Lower lobe of right lung (tissue), 2 donors: Measurements from ENCODE around the gene ARPIN. TPM values are rescaled to one million over a fixed set of nuclear protein-coding genes. Genes with fewer than 3 reads are reported as not detected.
"Not testable (repeated sequence)": the region's sequence is repeated elsewhere in the genome, so short reads cannot be mapped to it uniquely, and the experiment has no call there.

Experiments
- ATAC-seq, 2 donors: fragments of 200-7000 bp; cut with Tn5 transposase; one replicate each; pipeline ENCODE4 v1.9.1; 2020 to 2022; ENCODE audit warnings: mild to moderate bottlenecking in 2 of 2, moderate library complexity in 2 of 2
- DNase-seq: peaks from one replicate; pipeline ENCODE4 v3.0.0-alpha.2; 2020
- H3K27ac ChIP-seq: fragments of 200-600 bp; one replicate; pipeline ENCODE4 v1.8.0; 2022
- H3K27me3 ChIP-seq: fragments of 200-600 bp; one replicate; pipeline ENCODE4 v1.8.0; 2022; ENCODE audit warnings: low read depth
- H3K36me3 ChIP-seq: fragments of 200-600 bp; one replicate; pipeline ENCODE4 v1.8.0; 2022; ENCODE audit warnings: mild to moderate bottlenecking
- H3K4me1 ChIP-seq: fragments of 200-600 bp; one replicate; pipeline ENCODE4 v1.8.0; 2022
- H3K4me3 ChIP-seq: fragments of 200-600 bp; one replicate; pipeline ENCODE4 v1.8.0; 2022; ENCODE audit warnings: mild to moderate bottlenecking
- H3K9me3 ChIP-seq: fragments of 200-600 bp; one replicate; pipeline ENCODE4 v1.8.0; 2022
- CTCF ChIP-seq: fragments of 200-600 bp; IDR thresholded peaks from one replicate; pipeline ENCODE4 v1.8.0; 2022; ENCODE audit warnings: antibody characterized with exemption, mild to moderate bottlenecking
- intact Hi-C: fragments of 100-400 bp; cut with DNase I; formaldehyde crosslinking; loops from one replicate; pipeline ENCODE4 v1.11.0; 2022
- total RNA-seq: library from RNA; stranded (reverse); fragmentation: NEBNext Ultra II Directional; extraction: Animal tissue kit (Norgen Biotek cat#: 25700); gene quantifications from one replicate; pipeline ENCODE4 v1.2.1, GENCODE V29; 2021
- donor health status: DM: no; HTN: yes; CAD: no; lungs with severe emphysema.

The ARPIN gene
- total RNA-seq, 1 donor from 2014 or later = 30.9 TPM

DNA sequence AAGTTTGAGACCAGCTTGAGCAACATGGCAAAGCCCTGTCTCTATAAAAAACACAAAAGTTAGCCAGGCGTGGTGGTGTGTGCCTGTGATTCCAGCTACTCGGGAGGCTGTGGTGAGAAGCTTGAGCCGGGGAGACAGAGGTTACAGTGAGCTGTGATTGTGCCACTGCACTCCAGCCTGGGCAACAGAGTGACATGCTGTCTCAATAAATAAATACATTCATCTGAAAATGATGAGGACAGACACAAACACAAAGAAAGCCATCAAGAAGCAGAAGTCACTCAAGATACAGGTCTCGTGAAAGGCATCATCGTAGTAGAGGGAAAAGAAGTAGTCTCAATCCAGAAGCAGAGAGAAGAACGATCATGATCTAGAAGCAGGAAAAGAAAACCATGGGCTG, 37.0 kb downstream of the ARPIN start:
- Histone ChIP-seq H3K27ac (no peak overlapping the region), H3K9me3 (no peaks in the 10 kb centered on the region), H3K4me3 (no peak overlapping the region), H3K4me1 (no peaks in the 10 kb centered on the region), H3K36me3 (peaks cover 70% of the 10 kb centered on the region), H3K27me3 (no peaks in the 10 kb centered on the region)
- no peak for TF ChIP-seq CTCF
- ATAC-seq (no peak), DNase-seq (no peak)
- intact Hi-C loops = loop anchor here (10.0 kb wide), 1 partner anchor 121 kb away; the partner anchor contains the start of gene MESP1

- no peak overlapping the region for H3K27ac ChIP-seq
These were observed 37.7 kb downstream of the ARPIN start for GRCh38 chr15:89874926-89875564.

GRCh38 chr15:89870688-89871288, 42.0 kb downstream of the ARPIN start:
- no peak for TF ChIP-seq CTCF
- H3K9me3 ChIP-seq = no peaks in the 10 kb centered on the region
- intact Hi-C loops = loop anchor here (10.0 kb wide), 1 partner anchor 116 kb away; the partner anchor contains the start of gene MESP1
- DNase-seq = no peak
- H3K36me3 ChIP-seq = peaks cover 43% of the 10 kb centered on the region
- no peaks in the 10 kb centered on the region for H3K4me1 ChIP-seq
- H3K27me3 ChIP-seq = no peaks in the 10 kb centered on the region
- no peak for ATAC-seq
- no peak overlapping the region for H3K4me3 ChIP-seq
- H3K27ac ChIP-seq = no peak overlapping the region

More at GRCh38 chr15:89874926-89875564, 37.7 kb downstream of the ARPIN start:
- H3K4me3 ChIP-seq = no peak overlapping the region
- DNase-seq = peak; percentile 89
- H3K36me3 ChIP-seq = peaks cover 77% of the 10 kb centered on the region
- intact Hi-C loops = loop anchor here (10.0 kb wide), 1 partner anchor 120 kb away; the partner anchor contains the start of gene MESP1
- peak; percentile 96 for TF ChIP-seq CTCF
- H3K9me3 ChIP-seq = no peaks in the 10 kb centered on the region
- ATAC-seq = peak; percentile 94
- no peaks in the 10 kb centered on the region for H3K4me1 ChIP-seq
- no peaks in the 10 kb centered on the region for H3K27me3 ChIP-seq

DNA sequence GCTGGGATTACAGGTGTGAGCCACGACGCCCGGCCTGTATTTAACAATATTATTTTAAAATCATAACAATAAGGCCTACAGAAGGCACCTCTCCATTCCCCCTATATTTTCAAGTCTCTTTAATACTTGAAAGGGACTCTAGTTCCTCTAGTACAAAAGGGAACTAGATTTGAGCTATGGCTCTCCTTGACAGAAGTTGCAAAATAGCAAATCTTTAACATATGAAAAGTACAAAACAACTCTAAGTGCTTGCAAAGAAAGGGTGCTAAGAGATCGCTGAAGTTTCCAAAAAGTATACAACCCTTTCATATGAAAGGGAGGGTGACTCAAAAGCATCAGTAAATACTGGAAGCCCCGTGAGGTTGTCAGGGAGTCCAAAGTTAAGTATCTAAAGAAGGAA, 42.7 kb downstream of the ARPIN start:
- Histone ChIP-seq H3K4me3 (no peak overlapping the region), H3K4me1 (no peaks in the 10 kb centered on the region), H3K27ac (no peak overlapping the region), H3K27me3 (no peaks in the 10 kb centered on the region), H3K9me3 (no peaks in the 10 kb centered on the region), H3K36me3 (peaks cover 43% of the 10 kb centered on the region)
- ATAC-seq = no peak
- intact Hi-C loops = loop anchor here (10.0 kb wide), 1 partner anchor 115 kb away; the partner anchor contains the start of gene MESP1
- DNase-seq = no peak
- no peak for TF ChIP-seq CTCF

- H3K4me3 ChIP-seq, H3K27ac ChIP-seq, H3K4me1 ChIP-seq, intact Hi-C loops, H3K27me3 ChIP-seq, DNase-seq, ATAC-seq, H3K9me3 ChIP-seq: not testable (repeated sequence)
- peaks cover 49% of the 10 kb centered on the region for H3K36me3 ChIP-seq
These were observed 43.3 kb downstream of the ARPIN start for GRCh38 chr15:89869490-89869889.
